Dermis microvascular lymphatic vessel endothelial cell (primary cell): ENCODE measurements around the gene MYB. TPM values are rescaled to one million over a fixed set of nuclear protein-coding genes. Genes with fewer than 3 reads are reported as not detected.
"Not testable (repeated sequence)": the region's sequence is repeated elsewhere in the genome, so short reads cannot be mapped to it uniquely, and the experiment has no call there.

Source experiments
- DNase-seq, 2 donors: peaks; one replicate each; pipeline versions ENCODE4 v3.0.0 to v3.0.0-alpha.2; 2010; ENCODE audit warnings: low read depth in 2 of 2
- total RNA-seq: library from RNA; depleted of rRNA; stranded (reverse); fragments of >200 nt; gene quantifications from 2 replicates; pipeline ENCODE4 v1.2.1, GENCODE V29; 2014

The MYB gene
- total RNA-seq, 1 donor from 2014 or later = under 0.01 TPM

GRCh38 chr6:135163440-135163738 is 17.7 kb upstream of the MYB start:
- DNase-seq = no peak

GRCh38 chr6:135164387-135164786 is 16.7 kb upstream of the MYB start:
- not testable (repeated sequence) for DNase-seq

GRCh38 chr6:135165031-135165430 is 16.1 kb upstream of the MYB start:
- DNase-seq = no peak

- no peak for DNase-seq
Observed at GRCh38 chr6:135166515-135166914, 14.6 kb upstream of the MYB start.

- DNase-seq = no peak
Observed at GRCh38 chr6:135167617-135168016, 13.5 kb upstream of the MYB start.

- no peak for DNase-seq
Observed at GRCh38 chr6:135168766-135169165, 12.3 kb upstream of the MYB start.

- DNase-seq = no peak
Observed at GRCh38 chr6:135170238-135170637, 10.9 kb upstream of the MYB start.

GRCh38 chr6:135170849-135171248 is 10.3 kb upstream of the MYB start:
- DNase-seq = no peak

GRCh38 chr6:135173242-135173988 is 7.7 kb upstream of the MYB start:
- DNase-seq = no peak

GRCh38 chr6:135173989-135174484 is 7.1 kb upstream of the MYB start:
- no peak for DNase-seq

GRCh38 chr6:135176058-135176457 is 5.0 kb upstream of the MYB start:
- no peak for DNase-seq

GRCh38 chr6:135176464-135176863 is 4.6 kb upstream of the MYB start:
- no peak for DNase-seq

GRCh38 chr6:135179372-135179771 is 1.7 kb upstream of the MYB start:
- DNase-seq = no peak

GRCh38 chr6:135179920-135180541 is 1.1 kb upstream of the MYB start:
- DNase-seq = no peak

- DNase-seq = peak in 1 of 2 donors; percentile 17
Observed at GRCh38 chr6:135181333-135182070, 394 bp downstream of the MYB start.

GRCh38 chr6:135182071-135183001 is 1.2 kb downstream of the MYB start:
- peak in 1 of 2 donors; percentile 4 for DNase-seq

- DNase-seq = no peak
Observed at GRCh38 chr6:135183002-135183531, 2.0 kb downstream of the MYB start.

GRCh38 chr6:135183532-135184440 is 2.7 kb downstream of the MYB start:
- peak in 1 of 2 donors; percentile 29 for DNase-seq

GRCh38 chr6:135185483-135185882 is 4.4 kb downstream of the MYB start:
- no peak for DNase-seq

- DNase-seq = no peak
Observed at GRCh38 chr6:135186255-135186654, 5.1 kb downstream of the MYB start.
